Raji (cell line): ENCODE results near the gene COL4A1.

Experiments
- POLR2A ChIP-seq: IDR thresholded peaks from 2 replicates; pipeline ENCODE4 v1.6.1; 2011; ENCODE audit warnings: low read depth, low read length, control low read depth; ENCODE audit not compliant: insufficient read depth

Gene COL4A1

DNA sequence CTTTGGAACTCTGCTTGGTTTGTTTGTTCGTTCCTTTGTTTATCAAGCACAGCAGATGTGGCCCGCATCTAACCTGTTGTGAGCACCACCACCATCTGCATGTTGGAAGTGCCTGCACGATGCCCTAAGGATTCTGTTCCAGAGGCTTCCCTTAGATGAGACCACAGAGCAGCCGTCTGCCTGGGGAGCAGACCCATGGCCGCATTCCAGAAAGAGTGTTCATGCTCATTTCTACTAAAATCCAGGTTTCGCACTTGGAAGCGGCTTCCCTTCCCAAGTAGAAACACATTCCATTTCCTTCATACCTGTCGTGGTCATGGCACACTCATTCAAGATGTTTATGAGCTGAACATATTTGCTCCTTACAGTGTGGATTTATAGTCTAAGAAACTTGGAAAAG is 27.3 kb upstream of the COL4A1 start:
- TF ChIP-seq POLR2A = no peak

DNA sequence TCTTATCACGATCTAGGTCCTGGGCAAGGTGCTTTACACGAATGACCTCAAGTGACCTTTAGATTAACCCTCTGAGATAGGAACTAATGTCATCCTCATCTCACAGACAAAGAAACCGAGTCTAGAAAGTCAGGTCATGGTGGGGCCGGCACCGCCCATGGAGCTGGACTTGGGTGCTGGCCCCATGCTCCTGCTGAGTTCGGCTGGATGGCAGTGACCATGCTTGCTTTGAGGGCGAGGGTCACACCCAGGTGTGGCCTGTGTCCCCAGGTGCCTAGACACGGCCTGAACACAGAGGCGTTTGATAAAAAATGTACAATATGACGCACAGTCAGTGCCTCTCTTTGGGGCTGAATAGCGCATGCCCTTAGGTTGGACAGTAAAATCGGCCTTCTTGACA is 26.9 kb upstream of the COL4A1 start:
- no peak for TF ChIP-seq POLR2A

DNA sequence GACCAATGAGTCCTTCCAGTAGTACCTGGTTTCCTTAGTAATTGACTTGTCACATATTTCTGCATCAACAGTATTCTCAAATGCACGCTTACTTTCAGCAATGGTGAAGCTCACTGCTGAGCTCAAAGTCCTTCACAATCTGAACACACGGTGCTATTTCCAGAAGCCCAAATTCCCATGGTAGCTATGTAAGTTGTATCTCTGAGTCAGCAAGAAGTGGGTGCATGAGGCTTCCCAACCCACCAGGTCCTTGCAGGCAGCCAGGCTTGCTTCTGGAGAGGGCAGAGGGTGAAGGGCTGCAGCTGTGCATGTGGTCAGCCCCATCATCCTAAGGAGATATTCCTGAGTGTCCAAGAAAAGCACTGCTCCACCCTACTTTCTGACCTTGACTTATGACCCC is 25.8 kb upstream of the COL4A1 start:
- no peak for TF ChIP-seq POLR2A

DNA sequence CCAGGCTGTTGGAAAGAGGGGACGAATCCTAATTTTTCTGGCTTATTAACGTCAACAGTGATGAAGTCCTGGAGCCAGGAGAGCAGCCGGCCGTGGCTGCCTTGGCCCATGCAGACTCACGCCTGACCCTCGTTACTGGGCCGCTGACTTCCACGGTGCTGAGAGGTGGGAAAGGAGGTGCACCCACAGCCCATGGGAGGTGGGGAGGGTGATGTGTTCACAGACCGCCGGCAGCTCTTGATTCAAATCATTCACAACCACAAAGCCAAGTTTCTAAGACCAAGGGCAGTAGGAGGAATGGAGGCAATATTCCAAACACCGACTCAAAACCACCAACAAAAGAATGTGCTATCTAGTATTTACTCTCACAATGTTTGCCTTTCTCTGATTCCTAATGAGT is 24.4 kb upstream of the COL4A1 start:
- no peak for TF ChIP-seq POLR2A

DNA sequence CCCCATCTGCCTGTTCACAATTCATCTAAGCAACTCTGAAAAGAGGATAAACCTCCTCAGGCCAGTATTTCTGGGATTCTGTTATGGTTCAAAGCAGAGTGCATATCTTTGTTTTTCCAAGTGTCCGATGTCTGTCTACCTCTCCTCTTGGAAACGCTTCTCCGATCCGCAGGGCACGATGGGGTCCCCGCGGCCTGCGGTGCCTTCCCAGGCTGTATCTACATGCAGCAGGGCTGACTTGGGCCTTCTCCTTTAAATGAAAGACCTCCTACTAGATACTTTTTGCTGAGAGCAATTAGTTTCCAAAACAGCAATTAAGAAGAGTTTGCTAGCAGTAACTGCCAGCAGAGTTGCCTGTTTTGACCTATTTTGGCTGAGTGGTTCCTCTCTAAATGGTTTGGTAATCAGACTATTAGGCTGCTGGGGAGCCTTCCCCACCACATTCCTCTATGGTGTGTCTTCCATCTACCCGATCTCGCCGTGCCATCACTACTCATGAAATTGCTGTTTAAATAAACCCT is 23.6 kb upstream of the COL4A1 start:
- TF ChIP-seq POLR2A = no peak

DNA sequence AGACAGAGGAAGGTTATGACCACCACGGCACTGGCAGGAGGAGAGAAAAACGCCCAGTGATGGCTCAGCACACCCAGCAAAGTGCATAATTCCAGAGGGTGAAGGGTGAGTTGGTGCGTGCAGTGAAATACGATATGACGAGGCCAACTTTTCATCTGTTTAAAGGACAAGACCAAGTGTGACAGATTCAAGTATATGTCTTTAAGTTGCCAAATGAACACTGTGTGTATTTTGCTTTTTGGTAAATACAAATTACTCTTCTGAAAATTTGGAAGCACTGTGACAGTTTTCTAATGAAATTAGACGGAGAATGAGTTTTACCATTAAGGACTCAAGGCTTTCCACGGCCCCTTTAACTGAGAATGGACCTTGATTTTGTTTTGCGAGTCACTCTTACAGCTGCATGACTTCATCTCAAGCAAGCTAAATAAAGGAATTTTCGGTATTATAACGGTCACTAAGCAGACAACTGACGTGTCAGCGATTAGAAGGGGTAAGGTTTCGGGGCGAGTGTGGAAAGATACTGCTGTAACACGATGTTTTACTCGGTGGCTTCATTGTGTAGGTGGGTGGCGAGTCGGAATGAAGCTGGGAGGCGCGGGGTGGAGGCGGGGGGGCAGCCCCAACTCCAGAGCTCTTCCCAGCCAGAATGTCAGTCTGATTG is 23.0 kb upstream of the COL4A1 start:
- no peak for TF ChIP-seq POLR2A

DNA sequence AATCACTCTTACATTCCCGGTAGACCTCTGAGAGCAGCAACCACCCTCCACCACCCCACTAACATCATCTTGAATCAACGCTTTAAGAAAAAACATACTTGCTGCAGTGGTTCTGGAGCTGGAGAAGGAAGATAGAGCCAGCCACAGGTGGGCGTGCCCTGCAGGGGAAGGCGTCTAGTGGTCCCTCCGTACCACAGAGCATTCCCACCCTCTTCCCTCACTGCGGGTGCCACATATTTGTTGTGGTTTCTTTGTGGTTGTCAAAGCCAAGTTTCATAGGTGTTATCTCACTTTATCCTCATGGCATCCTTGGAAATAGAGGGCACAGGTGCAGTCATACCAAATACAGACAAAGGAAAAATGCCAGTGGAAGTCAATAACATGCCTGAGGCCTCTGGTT is 22.3 kb upstream of the COL4A1 start:
- TF ChIP-seq POLR2A = no peak

DNA sequence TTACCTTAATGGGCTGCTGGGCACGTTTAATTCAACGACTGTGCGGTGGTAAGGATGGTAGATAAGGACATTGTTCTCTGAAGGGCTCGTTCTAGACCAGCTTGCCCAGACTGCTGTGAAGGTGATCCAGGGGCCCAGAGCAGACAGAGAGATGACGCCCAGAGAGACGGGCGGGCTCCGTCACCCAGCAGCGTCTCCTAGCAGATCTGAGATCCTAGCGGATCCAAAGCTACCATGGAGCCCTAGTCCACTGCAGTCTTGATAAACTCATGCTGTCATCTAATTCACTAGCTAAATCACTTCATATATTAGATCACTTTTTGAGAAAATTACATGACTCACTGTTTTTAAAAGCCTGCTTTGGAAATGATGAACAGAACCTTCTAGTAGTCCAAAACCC is 21.6 kb upstream of the COL4A1 start:
- no peak for TF ChIP-seq POLR2A

DNA sequence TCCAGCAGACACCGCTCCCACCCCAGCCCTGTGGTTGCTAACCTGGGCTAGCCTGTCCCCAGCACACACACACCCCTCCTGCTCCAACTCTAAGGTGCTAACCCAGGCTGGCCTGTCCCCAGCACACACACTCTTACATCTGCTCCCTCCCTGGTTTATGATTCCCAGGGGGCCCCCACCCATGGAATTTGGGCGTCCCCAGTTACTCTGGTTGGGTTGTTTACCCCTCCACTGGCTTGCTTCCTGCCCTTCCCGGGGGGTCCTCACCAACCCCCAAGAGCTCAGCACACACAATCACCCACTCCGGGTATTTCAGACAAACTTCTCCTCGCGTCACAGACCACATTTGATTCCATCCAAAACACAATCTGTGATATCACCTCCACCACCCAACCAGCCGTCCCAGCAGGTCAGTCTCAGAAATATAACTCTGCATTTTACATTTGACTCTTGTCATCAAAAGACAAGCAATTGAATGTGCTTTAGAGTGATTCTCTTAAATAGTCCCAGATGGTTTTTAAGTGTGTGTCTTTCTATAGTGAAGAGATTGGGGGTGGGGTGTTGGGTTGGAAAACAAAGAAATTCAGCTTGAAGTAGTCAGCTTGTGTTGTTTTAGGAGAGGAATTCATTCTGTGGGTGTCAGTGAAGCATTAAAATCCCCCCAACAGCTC is 20.2 kb upstream of the COL4A1 start:
- no peak for TF ChIP-seq POLR2A

DNA sequence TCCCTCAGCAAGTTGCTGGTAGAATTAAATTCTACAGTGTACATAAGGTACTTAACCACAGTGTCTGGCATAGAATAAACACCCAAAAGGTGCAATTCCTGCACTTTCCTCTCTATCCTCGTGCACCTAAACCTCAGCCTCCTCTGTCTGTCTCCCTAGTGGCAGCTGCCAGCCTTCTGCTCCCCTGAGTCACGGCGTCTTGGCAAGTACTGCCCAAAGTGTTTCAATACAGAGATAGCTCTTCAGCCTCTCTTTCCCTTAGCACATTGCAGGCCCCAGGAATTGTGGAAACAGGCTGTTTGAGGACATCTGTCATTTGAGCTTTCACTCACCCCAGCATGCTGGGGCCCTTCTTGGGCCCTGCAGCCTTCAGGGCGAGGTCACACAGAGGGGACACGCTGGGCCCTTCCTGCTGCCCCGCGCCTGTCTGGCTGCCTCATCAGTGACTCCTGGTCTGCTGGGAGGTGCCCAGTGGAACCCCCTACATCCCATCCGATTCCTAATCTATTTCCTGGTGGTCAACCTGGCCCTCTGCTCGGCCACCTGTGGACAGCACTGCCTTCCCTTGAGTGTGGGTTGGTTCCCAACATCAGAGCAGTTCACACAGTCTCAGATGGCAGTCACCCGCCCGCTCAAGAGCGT is 19.4 kb upstream of the COL4A1 start:
- no peak for TF ChIP-seq POLR2A

DNA sequence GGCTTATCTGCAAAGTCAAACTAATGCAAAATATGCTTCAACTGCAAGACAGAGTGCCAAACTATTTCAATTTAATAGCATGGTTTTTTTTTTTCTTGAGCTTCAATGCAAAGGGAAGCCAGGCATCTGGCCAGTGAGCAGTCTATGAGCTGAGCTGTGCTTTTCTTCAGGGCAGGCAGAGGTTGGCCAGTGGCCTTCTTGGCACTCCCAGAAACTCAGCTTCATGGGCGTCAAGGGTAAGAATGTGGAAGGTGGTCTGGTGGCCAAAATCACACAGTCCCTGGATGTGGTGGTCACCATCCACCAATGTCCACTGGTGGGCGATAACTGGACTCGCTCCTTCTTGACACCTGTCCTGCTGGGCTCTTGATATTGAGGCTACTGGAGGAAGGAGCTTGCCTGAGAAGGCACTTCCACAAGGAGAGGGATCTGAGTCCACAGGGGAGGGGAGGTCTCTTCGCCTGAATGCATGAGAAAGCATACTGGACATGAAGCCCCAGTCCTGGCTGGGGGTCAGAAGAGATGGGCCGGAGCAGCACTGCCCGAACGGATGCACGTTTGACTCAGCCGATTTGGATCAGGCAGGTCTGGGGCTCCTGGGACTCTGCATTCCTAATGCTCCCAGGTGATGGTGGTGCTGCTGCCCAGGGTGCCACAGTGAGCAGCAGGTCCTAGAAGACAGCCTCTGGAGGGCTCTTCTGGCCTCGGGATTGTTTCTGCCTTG is 17.2 kb upstream of the COL4A1 start:
- TF ChIP-seq POLR2A = no peak

DNA sequence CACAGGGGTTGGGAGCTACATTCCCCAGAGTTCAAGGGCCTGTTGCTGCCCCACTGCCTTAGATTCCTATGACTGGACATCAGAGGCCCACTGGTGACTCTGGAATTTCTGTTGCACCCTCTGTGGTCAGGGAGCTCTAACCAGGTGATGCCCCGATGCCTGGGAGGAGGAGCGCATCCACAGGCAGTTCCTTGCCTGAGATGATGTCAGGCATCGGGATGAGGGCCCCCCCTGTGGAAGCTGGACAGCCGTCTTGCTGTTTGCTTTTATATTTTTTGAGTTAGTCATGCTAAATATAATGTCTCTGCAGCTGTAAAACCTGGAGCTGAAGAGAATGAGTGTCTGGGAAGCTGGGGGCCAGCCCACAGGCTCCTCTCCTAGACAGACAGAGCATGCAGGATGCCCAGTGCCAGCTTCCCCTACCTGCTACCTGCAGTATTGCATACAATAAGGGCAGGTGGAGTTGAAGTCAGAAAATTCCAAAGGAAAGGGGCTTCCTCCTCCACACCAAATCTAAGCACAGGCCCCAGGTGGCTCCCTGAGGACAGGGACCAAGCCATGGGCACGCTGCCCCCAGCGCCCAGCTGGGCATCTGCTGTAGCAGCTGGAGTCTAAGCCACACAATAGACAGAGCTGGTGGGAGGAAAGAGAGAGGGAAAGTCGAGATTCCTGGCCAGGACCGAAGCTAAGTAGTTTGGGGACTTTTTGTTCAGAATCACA is 16.4 kb upstream of the COL4A1 start:
- no peak for TF ChIP-seq POLR2A

DNA sequence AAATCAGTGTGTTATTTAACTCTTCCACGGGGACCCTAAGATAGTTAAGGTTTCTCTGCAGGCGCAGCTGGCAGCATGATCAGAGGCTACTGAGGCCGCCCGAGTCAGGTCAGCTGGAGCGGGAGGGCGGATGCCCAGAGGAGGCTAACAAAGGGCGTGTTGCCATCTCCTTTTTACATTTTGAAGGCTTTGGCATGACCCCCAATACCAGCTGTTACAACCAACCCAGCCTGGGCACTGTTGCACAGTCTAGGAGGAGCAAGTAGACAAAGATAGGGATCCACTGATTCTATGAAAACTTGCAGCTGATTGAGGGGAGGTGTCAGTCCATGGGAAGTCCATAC is 15.8 kb upstream of the COL4A1 start:
- TF ChIP-seq POLR2A = no peak

DNA sequence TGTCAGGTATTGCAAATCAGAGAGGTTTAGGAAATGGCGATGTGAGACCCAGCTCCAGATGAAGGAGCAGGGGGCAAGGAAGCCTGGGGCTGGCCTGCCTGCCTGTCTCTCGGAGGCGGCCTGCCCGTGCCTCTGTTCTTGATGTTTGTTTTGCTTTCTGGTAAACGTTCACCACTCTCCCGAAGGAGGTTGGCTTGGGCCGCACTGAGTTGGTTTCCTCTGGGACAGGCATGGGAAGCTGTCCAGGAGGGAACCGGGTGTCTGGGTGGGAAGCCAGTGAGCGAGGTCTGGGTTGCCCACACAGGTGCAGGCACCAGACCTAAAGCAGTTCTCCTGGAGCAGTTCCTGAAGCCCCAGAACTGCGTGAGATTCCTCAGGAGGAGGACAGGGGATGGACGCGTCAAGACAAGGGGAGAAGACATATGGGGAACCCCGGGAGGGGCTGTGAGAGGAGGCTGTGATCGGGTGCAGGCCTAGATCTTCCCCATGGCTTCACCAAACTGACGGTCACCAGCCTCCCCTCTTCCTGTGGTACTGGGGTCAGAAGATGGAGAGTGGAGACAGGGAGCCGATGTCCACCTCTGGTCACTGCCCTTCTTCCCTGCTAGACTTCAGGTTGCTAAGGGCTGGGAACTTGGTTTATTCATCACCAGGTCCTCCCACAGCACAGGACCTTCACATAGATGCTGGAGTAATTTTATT is 15.3 kb upstream of the COL4A1 start:
- TF ChIP-seq POLR2A = no peak
